HCT116 (cell line): Measurements from ENCODE around the gene HOXC6. TPM values are rescaled to one million over a fixed set of nuclear protein-coding genes. Genes with fewer than 3 reads are reported as not detected.

Source experiments
- ATAC-seq: fragments of 200-7000 bp; cut with Tn5 transposase; 2 replicates; pipeline ENCODE4 v1.9.1; 2020; ENCODE audit warnings: mild to moderate bottlenecking, moderate library complexity
- BruUV-seq: library from RNA; stranded (reverse); fragments of 400-500 nt; replicated peaks from 2 replicates; lab custom pipeline; 2021; lab: Mats Ljungman, UMichigan
- CTCF ChIA-PET: fragments of 300-600 bp; sonication (Branson Sonifier 250); formaldehyde crosslinking; loops from one replicate; lab custom pipeline; 2021; ENCODE audit warnings: antibody characterized with exemption; lab: Charles Lee
- POLR2A ChIA-PET: fragments of 300-600, 350-600 bp; sonication (Branson Sonifier 250); formaldehyde crosslinking; loops from one replicate; lab custom pipeline; 2021; ENCODE audit warnings: antibody characterized with exemption; lab: Charles Lee
- RAD21 ChIA-PET, 2 experiments: fragments of 300-600 bp; sonication (Branson Sonifier 250); formaldehyde crosslinking; loops; one replicate each; lab custom pipeline; 2023; ENCODE audit warnings: low total read pairs in 2 of 2; ENCODE audit not compliant: uncharacterized antibody in 2 of 2, unreplicated experiment in 2 of 2, low non-redundant PET in 1 of 2; lab: Charles Lee
- DNase-seq: peaks from one replicate; pipeline ENCODE4 v3.0.0-alpha.2; 2010; ENCODE audit warnings: low read depth, low spot score
- H2AFZ ChIP-seq: fragments of 200-600 bp; shearing (Covaris generic), sonication (generic); 2 replicates; pipeline ENCODE4 v1.6.1; 2017; ENCODE audit warnings: low read depth, mixed run types, mixed read lengths, antibody characterized with exemption, low read length; ENCODE audit not compliant: poor library complexity, severe bottlenecking
- H3K27ac ChIP-seq: 2 replicates; pipeline ENCODE4 v1.5.1; 2012; ENCODE audit warnings: low read depth, low read length
- H3K27me3 ChIP-seq: fragments of 200-600 bp; sonication (generic); 2 replicates; pipeline ENCODE4 v1.6.1; 2016; ENCODE audit warnings: mixed run types, low read length, mixed read lengths; ENCODE audit not compliant: insufficient read depth
- H3K36me3 ChIP-seq, 2 experiments: fragments of 200-500 bp in 1 of 2; fragments of 200-600 bp in 1 of 2; sonication (Bioruptor generic) in 1 of 2; sonication (generic) in 1 of 2; 2 replicates each; pipeline versions ENCODE4 v1.5.1 to v1.6.1; 2014 to 2016; ENCODE audit warnings: low read length in 2 of 2, inconsistent platforms in 1 of 2, mixed read lengths in 1 of 2, mixed run types in 1 of 2; ENCODE audit not compliant: insufficient read depth in 2 of 2, control insufficient read depth in 1 of 2
- H3K4me1 ChIP-seq, 2 experiments: fragments of 200-600 bp in 1 of 2; sonication (generic) in 1 of 2; 2 replicates each; pipeline versions ENCODE4 v1.5.1 to v1.6.1; 2012 to 2017; ENCODE audit warnings: low read length in 2 of 2, inconsistent platforms in 1 of 2, mild to moderate bottlenecking in 1 of 2, mixed read lengths in 1 of 2, mixed run types in 1 of 2, moderate library complexity in 1 of 2; ENCODE audit not compliant: insufficient read depth in 2 of 2, control insufficient read depth in 1 of 2
- H3K4me2 ChIP-seq: fragments of 200-600 bp; sonication (generic); 2 replicates; pipeline ENCODE4 v1.6.1; 2017; ENCODE audit warnings: mixed run types, low read length, mixed read lengths
- H3K4me3 ChIP-seq, 2 experiments: fragments of 200-600 bp in 1 of 2; sonication (generic) in 1 of 2; replicated peaks in 1 of 2; 2 replicates each; pipeline ENCODE4 v1.5.1; 2011 to 2016; ENCODE audit warnings: low read length in 2 of 2, control low read depth in 1 of 2, low read depth in 1 of 2, mild to moderate bottlenecking in 1 of 2, mixed read lengths in 1 of 2, mixed run types in 1 of 2
- H3K79me2 ChIP-seq: fragments of 200-600 bp; sonication (generic); 2 replicates; pipeline ENCODE4 v1.6.1; 2017; ENCODE audit warnings: mild to moderate bottlenecking, mixed run types, low read length, moderate library complexity, mixed read lengths; ENCODE audit not compliant: insufficient read depth
- H3K9ac ChIP-seq: fragments of 200-600 bp; sonication (generic); 2 replicates; pipeline ENCODE4 v1.6.1; 2016; ENCODE audit warnings: low read length, mixed read lengths
- H3K9me2 ChIP-seq: fragments of 200-600 bp; sonication (generic), shearing (Covaris generic); 2 replicates; pipeline ENCODE4 v1.6.1; 2017; ENCODE audit warnings: mixed run types, mild to moderate bottlenecking, moderate library complexity; ENCODE audit not compliant: insufficient read depth
- H3K9me3 ChIP-seq, 2 experiments: fragments of 200-500 bp in 1 of 2; fragments of 200-600 bp in 1 of 2; sonication (Bioruptor generic) in 1 of 2; sonication (generic) in 1 of 2; 2 replicates each; pipeline ENCODE4 v1.6.1; 2014 to 2017; ENCODE audit warnings: low read length in 2 of 2, mixed read lengths in 2 of 2, inconsistent platforms in 1 of 2, low read depth in 1 of 2, mild to moderate bottlenecking in 1 of 2, mixed run types in 1 of 2, moderate library complexity in 1 of 2; ENCODE audit not compliant: control insufficient read depth in 1 of 2, insufficient read depth in 1 of 2
- H4K20me1 ChIP-seq: fragments of 200-600 bp; sonication (generic), shearing (Covaris generic); 2 replicates; pipeline ENCODE4 v1.6.1; 2017; ENCODE audit warnings: mixed run types, mild to moderate bottlenecking, moderate library complexity; ENCODE audit not compliant: insufficient read depth
- CBX3 ChIP-seq: IDR thresholded peaks from 2 replicates; pipeline ENCODE4 v1.6.1; 2012; ENCODE audit warnings: low read depth
- CEBPB ChIP-seq: IDR thresholded peaks from 2 replicates; pipeline ENCODE4 v1.6.1; 2012; ENCODE audit warnings: low read depth
- CTCF ChIP-seq, 3 experiments: fragments of 200-600 bp in 1 of 3; sonication (generic) in 1 of 3; IDR thresholded peaks in 2 of 3; conservative IDR thresholded peaks in 1 of 3; 2 replicates each; pipeline ENCODE4 v1.5.1; 2012 to 2017; ENCODE audit warnings: low read depth in 2 of 3, low read length in 2 of 3, antibody characterized with exemption in 1 of 3, borderline replicate concordance in 1 of 3, control low read depth in 1 of 3, mild to moderate bottlenecking in 1 of 3, mixed read lengths in 1 of 3, mixed run types in 1 of 3, moderate library complexity in 1 of 3; ENCODE audit not compliant: insufficient read depth in 1 of 3
- EGR1 ChIP-seq: IDR thresholded peaks from 2 replicates; pipeline ENCODE4 v1.6.1; 2012; ENCODE audit warnings: low read depth
- JUND ChIP-seq: IDR thresholded peaks from 2 replicates; pipeline ENCODE4 v1.6.1; 2012
- MAX ChIP-seq: IDR thresholded peaks from 2 replicates; pipeline ENCODE4 v1.6.1; 2012
- POLR2A ChIP-seq: IDR thresholded peaks from 2 replicates; pipeline ENCODE4 v1.7.0; 2011; ENCODE audit warnings: borderline replicate concordance; ENCODE audit not compliant: insufficient read depth, insufficient read length; ENCODE audit errors: extremely low read depth
- RAD21 ChIP-seq: IDR thresholded peaks from 2 replicates; pipeline ENCODE4 v1.6.1; 2012; ENCODE audit warnings: low read depth, mild to moderate bottlenecking
- SIN3A ChIP-seq: IDR thresholded peaks from 2 replicates; pipeline ENCODE4 v1.6.1; 2012; ENCODE audit warnings: low read depth
- YY1 ChIP-seq: IDR thresholded peaks from 2 replicates; pipeline ENCODE4 v1.6.1; 2011; ENCODE audit warnings: low read length, low read depth, moderate library complexity, mild to moderate bottlenecking; ENCODE audit not compliant: insufficient replicate concordance; ENCODE audit errors: extremely low read depth
- ZNF274 ChIP-seq: fragments of 200-500 bp; sonication (Bioruptor generic); IDR thresholded peaks from 2 replicates; pipeline ENCODE4 v1.6.1; 2014; ENCODE audit warnings: mild to moderate bottlenecking, low read depth, low read length, inconsistent platforms
- intact Hi-C: fragments of 100-400 bp; cut with micrococcal nuclease; formaldehyde crosslinking; loops from 2 replicates; pipeline ENCODE4 v1.10.0; 2022
- total RNA-seq: library from RNA; stranded (reverse); gene quantifications from one replicate; pipeline ENCODE4 v1.2.1, GENCODE V29; 2021; ENCODE audit not compliant: unreplicated experiment
- TF ChIP-seq, protein P1 (sequence below): IDR thresholded peaks from 2 replicates; pipeline ENCODE4 v1.6.1; 2011; ENCODE audit warnings: mild to moderate bottlenecking, low read length, moderate library complexity; ENCODE audit not compliant: insufficient replicate concordance; ENCODE audit errors: extremely low read depth

The HOXC6 gene
- total RNA-seq, 1 experiment from 2014 or later: 3.1 TPM

- no TSS peak for BruUV-seq
- Histone ChIP-seq H3K27ac (no peak overlapping the region), H3K9me3 (no peaks in the 10 kb centered on the region), H3K4me1 (peaks cover 7 to 17% of the 10 kb centered on the region in 2 experiments; a peak in 3 of 4 replicates), H3K9ac (no peak overlapping the region), H3K9me2 (no peaks in the 10 kb centered on the region), H2AFZ (no peak overlapping the region), H3K79me2 (no peaks in the 10 kb centered on the region), H3K36me3 (no peaks in the 10 kb centered on the region)
- ATAC-seq (no peak), DNase-seq (no peak)
- intact Hi-C loops: no loop called here
- RAD21 ChIA-PET: no interaction called here
- POLR2A ChIA-PET: interaction anchor here (0.6 kb wide), 1 partner anchor 30 kb away, joined by 8 read pairs; no protein-coding TSS in a partner anchor
- no peak for TF ChIP-seq JUND
- TF ChIP-seq YY1: no peak
- TF ChIP-seq EGR1: no peak
- TF ChIP-seq POLR2A: no peak
- no peak for TF ChIP-seq MAX
- no peak for TF ChIP-seq CBX3
- TF ChIP-seq CTCF (IDR thresholded peaks at IDR 0.05 in 2 of 3, conservative IDR thresholded peaks at IDR 0.05 in 1 of 3; ENCODE audit: borderline replicate concordance in 1 of 3, insufficient read depth in 1 of 3, low read depth in 2 of 3, low read length in 2 of 3): no peak
- no peak for TF ChIP-seq ZNF274
- TF ChIP-seq, protein P1, sequence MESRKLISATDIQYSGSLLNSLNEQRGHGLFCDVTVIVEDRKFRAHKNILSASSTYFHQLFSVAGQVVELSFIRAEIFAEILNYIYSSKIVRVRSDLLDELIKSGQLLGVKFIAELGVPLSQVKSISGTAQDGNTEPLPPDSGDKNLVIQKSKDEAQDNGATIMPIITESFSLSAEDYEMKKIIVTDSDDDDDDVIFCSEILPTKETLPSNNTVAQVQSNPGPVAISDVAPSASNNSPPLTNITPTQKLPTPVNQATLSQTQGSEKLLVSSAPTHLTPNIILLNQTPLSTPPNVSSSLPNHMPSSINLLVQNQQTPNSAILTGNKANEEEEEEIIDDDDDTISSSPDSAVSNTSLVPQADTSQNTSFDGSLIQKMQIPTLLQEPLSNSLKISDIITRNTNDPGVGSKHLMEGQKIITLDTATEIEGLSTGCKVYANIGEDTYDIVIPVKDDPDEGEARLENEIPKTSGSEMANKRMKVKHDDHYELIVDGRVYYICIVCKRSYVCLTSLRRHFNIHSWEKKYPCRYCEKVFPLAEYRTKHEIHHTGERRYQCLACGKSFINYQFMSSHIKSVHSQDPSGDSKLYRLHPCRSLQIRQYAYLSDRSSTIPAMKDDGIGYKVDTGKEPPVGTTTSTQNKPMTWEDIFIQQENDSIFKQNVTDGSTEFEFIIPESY: no peak
- no peak for TF ChIP-seq SIN3A
- TF ChIP-seq CEBPB: no peak
- no peak for TF ChIP-seq RAD21
- TF ChIP-seq, all 23 proteins: peak for 0
- no peaks in the 10 kb centered on the region for H3K27me3 ChIP-seq
- H4K20me1 ChIP-seq: no peaks in the 10 kb centered on the region
- H3K4me2 ChIP-seq: no peak overlapping the region
- no peak overlapping the region for H3K4me3 ChIP-seq
- CTCF ChIA-PET: interaction anchor here (0.6 to 5.3 kb wide), 5 partner anchors 8 to 195 kb away, joined by 3 to 38 read pairs (median 3); partner anchors contain the start of genes HOXC5 and HOXC9
Measured at GRCh38 chr12:54024581-54025305, 3.5 kb upstream of the HOXC6 start.
